Vagina (tissue), 2 donors: ENCODE results near the gene TMOD2. TPM values are rescaled to one million over a fixed set of nuclear protein-coding genes. Genes with fewer than 3 reads are reported as not detected.

Experiments used
- DNase-seq, 2 donors: peaks; one replicate each; pipeline ENCODE4 v3.0.0-alpha.2; 2017; ENCODE audit errors: extremely low spot score in 2 of 2
- H3K27ac ChIP-seq: fragments of 200-600 bp; sonication (generic); one replicate; pipeline ENCODE4 v1.5.1; 2019
- H3K27me3 ChIP-seq: fragments of 200-600 bp; sonication (generic); one replicate; pipeline ENCODE4 v1.5.1; 2019
- H3K36me3 ChIP-seq, 2 donors: fragments of 200-600 bp; sonication (generic); one replicate each; pipeline ENCODE4 v1.5.1; 2017 to 2019
- H3K4me1 ChIP-seq: fragments of 200-600 bp; sonication (generic); one replicate; pipeline ENCODE4 v1.5.1; 2019
- H3K4me3 ChIP-seq, 2 donors: fragments of 200-600 bp; sonication (generic); 1 replicate in 1 of 2; 2 replicates in 1 of 2; pipeline ENCODE4 v1.5.1; 2016 to 2019
- H3K9me3 ChIP-seq: fragments of 200-600 bp; sonication (generic); one replicate; pipeline ENCODE4 v1.5.1; 2019
- POLR2A ChIP-seq, 2 donors: fragments of 450-650 bp; IDR thresholded peaks; one replicate each; pipeline ENCODE4 v1.6.1; 2017; ENCODE audit warnings: antibody characterized with exemption in 2 of 2, mild to moderate bottlenecking in 2 of 2, moderate library complexity in 2 of 2
- POLR2AphosphoS5 ChIP-seq, 2 donors: sonication (generic); formaldehyde crosslinking; IDR thresholded peaks; one replicate each; pipeline ENCODE4 v1.9.0; 2017; ENCODE audit warnings: antibody characterized with exemption in 2 of 2, mild to moderate bottlenecking in 2 of 2, low read depth in 1 of 2; ENCODE audit not compliant: insufficient read depth in 1 of 2
- intact Hi-C: fragments of 100-400 bp; cut with DNase I; formaldehyde crosslinking; loops from one replicate; pipeline ENCODE4 v1.15.1; 2023
- total RNA-seq: library from RNA; depleted of rRNA; stranded (reverse); fragments of >200 nt; gene quantifications from one replicate; pipeline ENCODE4 v1.2.3, GENCODE V29; 2016
- TF ChIP-seq, protein P1 (sequence below), 3 experiments: fragments of 450-650 bp in 2 of 3; fragments of 200-600 bp in 1 of 3; sonication (generic) in 1 of 3; IDR thresholded peaks; one replicate each; pipeline ENCODE4 v1.5.1; 2017 to 2019; ENCODE audit warnings: antibody characterized with exemption in 3 of 3, mild to moderate bottlenecking in 2 of 3, moderate library complexity in 2 of 3

TMOD2 gene
- total RNA-seq, 1 donor from 2014 or later, result 18.4 TPM

DNA sequence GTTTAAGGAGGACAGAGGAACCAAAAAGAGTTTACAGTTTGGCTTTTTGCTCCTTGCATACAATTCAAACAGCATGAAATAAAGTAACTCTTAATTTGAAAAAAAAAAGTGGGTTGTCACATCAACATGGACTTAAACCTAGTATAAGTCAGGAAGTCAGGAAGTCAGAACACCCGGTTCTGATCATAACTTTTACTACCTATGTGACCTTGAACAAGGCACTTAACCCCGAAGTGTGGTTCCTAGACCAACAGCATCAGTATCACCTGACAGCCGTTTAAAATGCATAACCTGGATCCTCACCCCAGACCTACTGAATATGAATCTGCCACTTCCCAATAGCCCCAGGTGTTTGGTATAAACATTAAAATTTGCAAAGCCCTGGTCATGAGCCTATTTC lies 32.7 kb upstream of the TMOD2 start:
- no peak overlapping the region for H3K27ac ChIP-seq
- no peak for DNase-seq
- no peak overlapping the region for H3K4me3 ChIP-seq
- H3K27me3 ChIP-seq, result no peaks in the 10 kb centered on the region
- H3K9me3 ChIP-seq, result no peaks in the 10 kb centered on the region
- peaks cover 16% of the 10 kb centered on the region for H3K4me1 ChIP-seq
- peaks cover 0 to 4% of the 10 kb centered on the region in 2 donors for H3K36me3 ChIP-seq
- intact Hi-C loops, result no loop called here
- TF ChIP-seq POLR2A (IDR thresholded peaks at IDR 0.05), result no peak

DNA sequence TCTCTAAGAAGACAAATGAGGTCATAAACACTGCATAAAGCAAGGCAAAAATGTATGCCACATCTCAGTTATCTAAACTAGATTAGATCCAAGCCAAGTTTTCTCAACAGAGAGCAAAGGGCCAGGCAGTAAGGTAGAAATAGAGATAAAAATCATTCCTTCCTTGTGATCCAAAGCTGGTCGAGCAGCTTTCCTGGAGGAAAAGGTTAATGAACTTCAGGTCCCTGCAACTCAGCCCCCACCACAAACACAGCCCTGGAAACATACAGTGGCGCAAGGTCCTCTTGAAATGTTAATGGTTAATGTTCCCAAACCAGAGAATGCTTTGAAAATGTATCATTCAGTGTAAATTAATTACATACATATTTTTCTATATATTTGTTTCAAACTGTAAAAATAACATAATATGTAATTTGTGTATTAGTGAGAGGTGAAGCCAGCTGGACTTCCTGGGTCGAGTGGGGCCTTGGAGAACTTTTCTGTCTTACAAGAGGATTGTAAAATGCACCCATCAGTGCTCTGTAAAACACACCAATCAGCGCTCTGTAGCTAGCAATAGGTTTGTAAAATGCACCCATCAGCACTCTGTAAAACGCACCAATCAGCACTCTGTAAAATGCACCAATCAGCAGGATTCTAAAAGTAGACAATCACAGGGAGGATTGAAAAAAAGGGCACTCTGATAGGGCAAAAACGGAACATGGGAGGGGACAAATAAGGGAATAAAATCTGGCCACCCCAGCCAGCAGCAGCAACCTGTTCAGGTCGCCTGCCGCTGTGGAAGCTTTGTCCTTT lies 31.0 kb upstream of the TMOD2 start:
- intact Hi-C loops, result no loop called here
- H3K4me1 ChIP-seq, result peaks cover 16% of the 10 kb centered on the region
- H3K4me3 ChIP-seq, result no peak overlapping the region
- H3K27me3 ChIP-seq, result no peaks in the 10 kb centered on the region
- no peaks in the 10 kb centered on the region for H3K9me3 ChIP-seq
- H3K36me3 ChIP-seq, result peaks cover 0 to 4% of the 10 kb centered on the region in 2 donors
- H3K27ac ChIP-seq, result no peak overlapping the region
- no peak for TF ChIP-seq POLR2AphosphoS5 (IDR thresholded peaks at IDR 0.05; ENCODE audit: insufficient read depth in 1 of 2, low read depth in 1 of 2)
- TF ChIP-seq, protein P1, sequence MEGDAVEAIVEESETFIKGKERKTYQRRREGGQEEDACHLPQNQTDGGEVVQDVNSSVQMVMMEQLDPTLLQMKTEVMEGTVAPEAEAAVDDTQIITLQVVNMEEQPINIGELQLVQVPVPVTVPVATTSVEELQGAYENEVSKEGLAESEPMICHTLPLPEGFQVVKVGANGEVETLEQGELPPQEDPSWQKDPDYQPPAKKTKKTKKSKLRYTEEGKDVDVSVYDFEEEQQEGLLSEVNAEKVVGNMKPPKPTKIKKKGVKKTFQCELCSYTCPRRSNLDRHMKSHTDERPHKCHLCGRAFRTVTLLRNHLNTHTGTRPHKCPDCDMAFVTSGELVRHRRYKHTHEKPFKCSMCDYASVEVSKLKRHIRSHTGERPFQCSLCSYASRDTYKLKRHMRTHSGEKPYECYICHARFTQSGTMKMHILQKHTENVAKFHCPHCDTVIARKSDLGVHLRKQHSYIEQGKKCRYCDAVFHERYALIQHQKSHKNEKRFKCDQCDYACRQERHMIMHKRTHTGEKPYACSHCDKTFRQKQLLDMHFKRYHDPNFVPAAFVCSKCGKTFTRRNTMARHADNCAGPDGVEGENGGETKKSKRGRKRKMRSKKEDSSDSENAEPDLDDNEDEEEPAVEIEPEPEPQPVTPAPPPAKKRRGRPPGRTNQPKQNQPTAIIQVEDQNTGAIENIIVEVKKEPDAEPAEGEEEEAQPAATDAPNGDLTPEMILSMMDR (IDR thresholded peaks at IDR 0.05), result no peak
- TF ChIP-seq POLR2A (IDR thresholded peaks at IDR 0.05), result no peak
- no peak for DNase-seq

DNA sequence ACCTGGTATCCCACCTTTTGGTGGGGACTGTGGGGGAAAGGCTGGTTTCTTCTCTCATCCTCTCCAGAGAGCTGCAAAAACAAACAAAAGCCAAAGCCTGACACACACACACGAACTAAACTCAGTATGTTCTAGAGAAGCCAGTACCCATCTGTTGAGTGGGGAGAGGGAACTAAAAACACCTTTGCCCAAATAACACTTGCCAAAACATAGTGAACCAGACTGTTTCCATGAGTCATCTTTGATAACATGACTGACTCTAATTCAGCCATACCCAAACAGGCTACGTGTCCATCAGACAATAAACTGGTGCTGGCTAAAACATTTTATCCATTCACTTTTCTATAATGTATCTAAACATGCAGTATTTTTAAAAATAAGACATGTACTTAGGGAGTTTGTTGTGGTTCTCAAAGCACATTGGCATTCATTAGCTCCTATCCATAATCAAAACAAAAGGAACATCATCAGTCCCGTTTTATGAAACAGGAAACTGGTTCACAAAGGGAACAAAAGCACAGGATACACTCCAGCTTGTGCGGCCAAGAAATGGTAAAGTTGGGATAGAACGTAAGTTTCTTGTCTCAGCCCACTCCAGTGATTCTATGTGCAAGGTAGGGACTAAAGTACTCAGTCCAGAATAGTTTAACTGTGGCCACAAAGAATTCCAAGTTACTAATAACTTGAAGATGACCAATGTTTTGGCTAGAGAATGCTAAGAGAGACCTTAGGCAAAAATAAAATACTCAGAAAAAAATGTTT lies 30.0 kb upstream of the TMOD2 start:
- intact Hi-C loops, result no loop called here
- no peak overlapping the region for H3K27ac ChIP-seq
- H3K36me3 ChIP-seq, result peaks cover 0 to 4% of the 10 kb centered on the region in 2 donors
- no peak overlapping the region for H3K4me3 ChIP-seq
- TF ChIP-seq, protein P1 (IDR thresholded peaks at IDR 0.05), result no peak
- TF ChIP-seq POLR2AphosphoS5 (IDR thresholded peaks at IDR 0.05; ENCODE audit: insufficient read depth in 1 of 2, low read depth in 1 of 2) (peak in 1 of 2 donors; percentile 34), POLR2A (IDR thresholded peaks at IDR 0.05) (no peak)
- no peak for DNase-seq
- no peaks in the 10 kb centered on the region for H3K27me3 ChIP-seq
- H3K9me3 ChIP-seq, result no peaks in the 10 kb centered on the region
- H3K4me1 ChIP-seq, result peaks cover 22% of the 10 kb centered on the region

DNA sequence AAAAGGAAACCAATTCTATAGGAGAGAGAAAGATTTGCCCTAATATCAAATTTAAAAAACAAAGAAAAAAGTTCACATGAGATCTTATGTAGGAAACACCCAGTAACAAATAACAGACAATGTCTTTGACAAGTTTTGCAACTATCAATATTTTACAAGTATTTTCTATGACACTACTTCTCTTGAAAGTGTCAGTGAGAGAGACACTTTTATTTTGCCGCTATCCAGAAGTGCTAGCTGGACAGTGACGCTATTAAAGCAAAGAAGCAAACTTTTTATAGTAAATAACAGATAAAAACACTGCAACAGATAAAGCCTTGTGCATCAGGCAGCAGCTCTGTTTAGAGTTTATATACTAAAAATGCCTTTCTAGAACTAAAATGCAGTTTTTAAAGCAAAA lies 27.2 kb upstream of the TMOD2 start:
- H3K36me3 ChIP-seq, result peaks cover 0 to 4% of the 10 kb centered on the region in 2 donors
- H3K27ac ChIP-seq, result no peak overlapping the region
- no peaks in the 10 kb centered on the region for H3K9me3 ChIP-seq
- no peaks in the 10 kb centered on the region for H3K27me3 ChIP-seq
- TF ChIP-seq POLR2AphosphoS5 (IDR thresholded peaks at IDR 0.05; ENCODE audit: insufficient read depth in 1 of 2, low read depth in 1 of 2) (no peak), POLR2A (IDR thresholded peaks at IDR 0.05) (no peak)
- TF ChIP-seq, protein P1 (IDR thresholded peaks at IDR 0.05), result no peak
- intact Hi-C loops, result no loop called here
- DNase-seq, result no peak
- H3K4me1 ChIP-seq, result peaks cover 31% of the 10 kb centered on the region
- H3K4me3 ChIP-seq, result no peak overlapping the region

DNA sequence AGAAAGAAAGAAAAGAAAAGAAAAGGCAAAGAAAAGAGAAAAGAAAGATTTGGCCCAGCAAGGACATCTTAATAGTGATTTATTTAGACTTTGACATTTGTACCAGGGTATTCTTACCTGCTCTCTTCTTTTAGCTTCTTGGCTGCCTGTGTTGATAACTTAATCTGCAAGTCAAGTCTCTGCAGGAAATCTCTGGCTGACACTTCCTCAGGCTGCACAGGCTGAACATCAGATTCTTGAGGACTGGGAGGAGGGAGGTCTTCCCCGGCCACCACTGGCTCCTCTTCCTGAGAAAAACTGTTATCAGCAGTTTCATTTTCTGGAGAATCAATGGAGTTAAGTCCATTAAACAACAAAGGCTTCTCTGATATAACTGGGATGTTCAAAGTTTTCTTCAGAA lies 26.7 kb upstream of the TMOD2 start:
- intact Hi-C loops, result no loop called here
- DNase-seq, result no peak
- Histone ChIP-seq H3K36me3 (peaks cover 0 to 4% of the 10 kb centered on the region in 2 donors), H3K4me1 (peaks cover 31% of the 10 kb centered on the region), H3K27me3 (no peaks in the 10 kb centered on the region), H3K4me3 (no peak overlapping the region), H3K27ac (no peak overlapping the region), H3K9me3 (no peaks in the 10 kb centered on the region)
- TF ChIP-seq, protein P1 (IDR thresholded peaks at IDR 0.05), result no peak
- TF ChIP-seq POLR2A (IDR thresholded peaks at IDR 0.05) (no peak), POLR2AphosphoS5 (IDR thresholded peaks at IDR 0.05; ENCODE audit: insufficient read depth in 1 of 2, low read depth in 1 of 2) (no peak)
